PC-9 (cell line): ENCODE measurements around the gene SCN1B.

ENCODE experiments used
- CTCF ChIP-seq: fragments of 200-600 bp; sonication (generic); conservative IDR thresholded peaks from 2 replicates; pipeline ENCODE4 v1.6.1; 2017; ENCODE audit warnings: mixed run types, antibody characterized with exemption, mild to moderate bottlenecking, moderate library complexity
- EZH2 ChIP-seq: fragments of 200-600 bp; sonication (generic); IDR thresholded peaks from 2 replicates; pipeline ENCODE4 v1.8.0; 2017; ENCODE audit warnings: antibody characterized with exemption, low read depth

DNA sequence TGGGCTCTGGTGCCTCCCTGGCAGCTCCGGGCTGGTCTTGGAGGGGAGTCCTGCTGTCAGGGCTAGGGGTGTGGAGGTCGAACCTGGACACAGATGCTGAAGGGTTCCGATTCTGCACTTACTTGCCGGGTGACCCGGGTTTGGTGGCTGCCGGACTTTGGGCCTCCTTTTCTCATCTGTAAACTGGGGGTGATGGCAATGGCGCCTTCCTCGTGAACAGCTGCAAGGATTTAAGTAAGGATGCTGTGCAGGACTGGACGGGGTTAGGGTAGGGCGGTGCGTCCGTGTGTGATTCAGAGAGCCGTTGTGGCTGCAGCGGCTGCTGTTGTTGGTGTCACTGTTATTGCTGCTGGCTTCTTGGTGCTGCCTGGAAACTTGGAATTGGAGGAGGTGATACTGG lies 13.6 kb downstream of the SCN1B start:
- TF ChIP-seq CTCF: no peak
- no peak for TF ChIP-seq EZH2
